Measurements from ENCODE around the gene EFNA5. TPM values are rescaled to one million over a fixed set of nuclear protein-coding genes. Genes with fewer than 3 reads are reported as not detected.
"Not testable (repeated sequence)": the region's sequence is repeated elsewhere in the genome, so short reads cannot be mapped to it uniquely, and the experiment has no call there.

The EFNA5 gene
- total RNA-seq, 1 experiment from 2014 or later = 51.2 TPM

GRCh38 chr5:107435061-107435460 lies 235.7 kb downstream of the EFNA5 start:
- POLR2A ChIA-PET = interaction anchor here (0.8 to 1.0 kb wide), 3 partner anchors 19 to 40 kb away, joined by 3 to 4 read pairs (median 3); no protein-coding TSS in a partner anchor
- Mint-ChIP-seq H3K9me3 (ENCODE audit: unreplicated experiment) (peaks cover 7% of the 10 kb centered on the region), H3K4me1 (ENCODE audit: insufficient read depth, unreplicated experiment) (peaks cover 35% of the 10 kb centered on the region), H3K36me3 (ENCODE audit: insufficient read depth, unreplicated experiment) (peaks cover 7% of the 10 kb centered on the region), H3K27ac (ENCODE audit: low read depth, unreplicated experiment) (no peak overlapping the region), H3K27me3 (ENCODE audit: insufficient read depth, unreplicated experiment) (no peaks in the 10 kb centered on the region), H3K4me3 (ENCODE audit: unreplicated experiment) (no peak overlapping the region)
- no peak for TF ChIP-seq CTCF (IDR thresholded peaks at IDR 0.05; ENCODE audit: unreplicated experiment)
- intact Hi-C loops (cut with micrococcal nuclease) = no loop called here
- BruUV-seq (replicated peaks) = no TSS peak
- CTCF ChIA-PET = interaction anchor here (0.5 to 2.0 kb wide), 4 partner anchors 14 to 104 kb away, joined by 3 to 7 read pairs (median 3); no protein-coding TSS in a partner anchor
- no peak for DNase-seq (ENCODE audit: unreplicated experiment)

GRCh38 chr5:107433646-107434045 lies 237.1 kb downstream of the EFNA5 start:
- H3K4me3 Mint-ChIP-seq (ENCODE audit: unreplicated experiment); H3K27ac Mint-ChIP-seq (ENCODE audit: low read depth, unreplicated experiment); DNase-seq (ENCODE audit: unreplicated experiment); H3K27me3 Mint-ChIP-seq (ENCODE audit: insufficient read depth, unreplicated experiment); BruUV-seq (replicated peaks); H3K36me3 Mint-ChIP-seq (ENCODE audit: insufficient read depth, unreplicated experiment); H3K9me3 Mint-ChIP-seq (ENCODE audit: unreplicated experiment); intact Hi-C loops (cut with micrococcal nuclease): not testable (repeated sequence)
- POLR2A ChIA-PET = interaction anchor here (1.2 to 1.9 kb wide), 6 partner anchors 21 to 139 kb away, joined by 3 to 7 read pairs (median 4); no protein-coding TSS in a partner anchor
- CTCF ChIA-PET = interaction anchor here (0.5 to 0.6 kb wide), 4 partner anchors 14 to 827 kb away, joined by 3 read pairs; no protein-coding TSS in a partner anchor
- peaks cover 42% of the 10 kb centered on the region for H3K4me1 Mint-ChIP-seq (ENCODE audit: insufficient read depth, unreplicated experiment)

- no TSS peak for BruUV-seq (replicated peaks)
- ChIA-PET POLR2A (interaction anchor here (0.6 to 2.3 kb wide), 19 partner anchors 8 to 242 kb away, joined by 3 to 14 read pairs (median 4); no protein-coding TSS in a partner anchor), CTCF (interaction anchor here (0.5 to 0.7 kb wide), 3 partner anchors 11 to 1326 kb away, joined by 3 to 4 read pairs (median 4); no protein-coding TSS in a partner anchor)
- peak overlapping the region; percentile 79 for H3K27ac Mint-ChIP-seq (ENCODE audit: low read depth, unreplicated experiment)
- no peak for TF ChIP-seq CTCF (IDR thresholded peaks at IDR 0.05; ENCODE audit: unreplicated experiment)
- no peaks in the 10 kb centered on the region for H3K9me3 Mint-ChIP-seq (ENCODE audit: unreplicated experiment)
- peaks cover 49% of the 10 kb centered on the region for H3K4me1 Mint-ChIP-seq (ENCODE audit: insufficient read depth, unreplicated experiment)
- peak overlapping the region; percentile 11 for H3K4me3 Mint-ChIP-seq (ENCODE audit: unreplicated experiment)
- peak; percentile 76 for DNase-seq (ENCODE audit: unreplicated experiment)
- H3K27me3 Mint-ChIP-seq (ENCODE audit: insufficient read depth, unreplicated experiment) = no peaks in the 10 kb centered on the region
- H3K36me3 Mint-ChIP-seq (ENCODE audit: insufficient read depth, unreplicated experiment) = peaks cover 7% of the 10 kb centered on the region
- intact Hi-C loops (cut with micrococcal nuclease) = loop anchor here (2.0 kb wide), 1 partner anchor 43 kb away; no protein-coding TSS in a partner anchor
Observed at GRCh38 chr5:107431998-107432397, 238.7 kb downstream of the EFNA5 start.

GRCh38 chr5:107431536-107431935 lies 239.2 kb downstream of the EFNA5 start:
- Mint-ChIP-seq H3K4me3 (ENCODE audit: unreplicated experiment) (peak overlapping the region; percentile 11), H3K27ac (ENCODE audit: low read depth, unreplicated experiment) (peak overlapping the region; percentile 79), H3K36me3 (ENCODE audit: insufficient read depth, unreplicated experiment) (peaks cover 7% of the 10 kb centered on the region), H3K27me3 (ENCODE audit: insufficient read depth, unreplicated experiment) (no peaks in the 10 kb centered on the region), H3K4me1 (ENCODE audit: insufficient read depth, unreplicated experiment) (peaks cover 47% of the 10 kb centered on the region), H3K9me3 (ENCODE audit: unreplicated experiment) (no peaks in the 10 kb centered on the region)
- no TSS peak for BruUV-seq (replicated peaks)
- ChIA-PET POLR2A (interaction anchor here (0.6 to 2.3 kb wide), 16 partner anchors 7 to 242 kb away, joined by 3 to 14 read pairs (median 5); no protein-coding TSS in a partner anchor), CTCF (interaction anchor here (0.5 to 0.7 kb wide), 3 partner anchors 12 to 1326 kb away, joined by 3 to 4 read pairs (median 4); no protein-coding TSS in a partner anchor)
- no peak for DNase-seq (ENCODE audit: unreplicated experiment)
- intact Hi-C loops (cut with micrococcal nuclease) = loop anchor here (2.0 kb wide), 1 partner anchor 43 kb away; no protein-coding TSS in a partner anchor
- TF ChIP-seq CTCF (IDR thresholded peaks at IDR 0.05; ENCODE audit: unreplicated experiment) = no peak

Data from MCF 10A (cell line).